A549 (cell line): ENCODE measurements around the gene EIF4G2. TPM values are rescaled to one million over a fixed set of nuclear protein-coding genes. Genes with fewer than 3 reads are reported as not detected.

Source experiments
- ATAC-seq, 2 experiments: fragments of 200-7000 bp in 1 of 2; fragments of >200 bp in 1 of 2; cut with Nextera tagmentation in 1 of 2; cut with Tn5 transposase in 1 of 2; 3 replicates each; pipeline versions ENCODE4 v1.8.0 to v1.9.1; 2018 to 2020; ENCODE audit warnings: mild to moderate bottlenecking in 1 of 2, moderate library complexity in 1 of 2
- CTCF ChIA-PET: fragments of 300-600 bp; sonication (Branson Sonifier 250); formaldehyde crosslinking; extraction: SDS; loops from one replicate; lab custom pipeline; 2021; ENCODE audit warnings: antibody characterized with exemption, inconsistent platforms; lab: Yijun Ruan, JAX
- POLR2A ChIA-PET: fragments of 350-600 bp; formaldehyde crosslinking; extraction: SDS; loops from one replicate; lab custom pipeline; 2021; ENCODE audit warnings: antibody characterized with exemption, inconsistent platforms; lab: Yijun Ruan, JAX
- DNase-seq, 2 experiments: peaks; one replicate each; pipeline versions ENCODE4 v3.0.0 to v3.0.0-alpha.2; 2011 to 2016; ENCODE audit warnings: low read depth in 1 of 2, low spot score in 1 of 2
- FAIRE-seq: peaks from 2 replicates; lab custom pipeline; 2011; peaks lifted over from hg19 to GRCh38; lab: Jason Lieb, UNC
- H3K27ac ChIP-seq, 2 experiments: fragments of >200 bp; sonication (Bioruptor Twin); formaldehyde crosslinking; 3 replicates each; pipeline ENCODE4 v1.5.1; 2016 to 2017
- H3K4me1 ChIP-seq: fragments of >200 bp; sonication (Bioruptor Twin); formaldehyde crosslinking; 3 replicates; pipeline ENCODE4 v1.6.1; 2016
- H3K4me2 ChIP-seq: fragments of >200 bp; sonication (Bioruptor Twin); formaldehyde crosslinking; 3 replicates; pipeline ENCODE4 v1.6.1; 2016
- H3K4me3 ChIP-seq: fragments of >200 bp; sonication (Bioruptor Twin); formaldehyde crosslinking; 3 replicates; pipeline ENCODE4 v1.5.1; 2016
- H3K9me3 ChIP-seq: fragments of >200 bp; sonication (Bioruptor Twin); formaldehyde crosslinking; 3 replicates; pipeline ENCODE4 v1.6.1; 2016
- CEBPB ChIP-seq, 2 experiments: fragments of >200 bp in 1 of 2; sonication (Bioruptor Twin) in 1 of 2; formaldehyde crosslinking in 1 of 2; IDR thresholded peaks; 2 replicates each; pipeline ENCODE4 v1.6.1; 2012 to 2016
- CTCF ChIP-seq: fragments of >200 bp; sonication (Bioruptor Twin); formaldehyde crosslinking; IDR thresholded peaks from 3 replicates; pipeline ENCODE4 v1.5.1; 2016
- ESRRA ChIP-seq: fragments of 150-350 bp; IDR thresholded peaks from 2 replicates; pipeline ENCODE4 v1.6.1; 2014; ENCODE audit warnings: mild to moderate bottlenecking, low read length, borderline replicate concordance
- FOSL2 ChIP-seq, 2 experiments: fragments of 450-650 bp in 1 of 2; fragments of >200 bp in 1 of 2; sonication (Bioruptor Twin) in 1 of 2; formaldehyde crosslinking; IDR thresholded peaks; 2 replicates each; pipeline versions ENCODE4 v1.5.0 to v1.6.1; 2016 to 2020; ENCODE audit warnings: mild to moderate bottlenecking in 1 of 2, moderate library complexity in 1 of 2
- HOXB13 ChIP-seq: fragments of 250-450 bp; sonication (Bioruptor Pico); IDR thresholded peaks from 2 replicates; pipeline ENCODE4 v1.5.0; 2020; ENCODE audit warnings: low read depth, mild to moderate bottlenecking, moderate library complexity
- KDM1A ChIP-seq: fragments of 200-600 bp; sonication (generic); IDR thresholded peaks from 2 replicates; pipeline ENCODE4 v1.6.1; 2016; ENCODE audit warnings: low read depth, mild to moderate bottlenecking
- MAX ChIP-seq: IDR thresholded peaks from 2 replicates; pipeline ENCODE4 v1.6.1; 2012
- MAZ ChIP-seq: fragments of 150-350 bp; IDR thresholded peaks from 2 replicates; pipeline ENCODE4 v1.6.1; 2014; ENCODE audit warnings: antibody characterized with exemption, low read depth, low read length, borderline replicate concordance
- NR3C1 ChIP-seq: fragments of >200 bp; sonication (Bioruptor Twin); formaldehyde crosslinking; IDR thresholded peaks from 3 replicates; pipeline ENCODE4 v1.6.1; 2017
- PBX3 ChIP-seq: IDR thresholded peaks from 2 replicates; pipeline ENCODE4 v1.6.1; 2012
- PHF8 ChIP-seq: fragments of 200-600 bp; sonication (generic); IDR thresholded peaks from 2 replicates; pipeline ENCODE4 v1.6.1; 2016; ENCODE audit warnings: low read depth, mild to moderate bottlenecking, antibody characterized with exemption, moderate library complexity, borderline replicate concordance
- RAD21 ChIP-seq, 2 experiments: fragments of >200 bp in 1 of 2; sonication (Bioruptor Twin) in 1 of 2; formaldehyde crosslinking in 1 of 2; IDR thresholded peaks in 1 of 2; conservative IDR thresholded peaks in 1 of 2; 2 replicates in 1 of 2; 3 replicates in 1 of 2; pipeline ENCODE4 v1.6.1; 2012 to 2018; ENCODE audit warnings: inconsistent platforms in 1 of 2
- RARB ChIP-seq: fragments of 250-450 bp; sonication (Bioruptor Pico); IDR thresholded peaks from 2 replicates; pipeline ENCODE4 v1.8.0; 2021; ENCODE audit warnings: mild to moderate bottlenecking, moderate library complexity
- RFX5 ChIP-seq: fragments of 450-650 bp; IDR thresholded peaks from 2 replicates; pipeline ENCODE4 v1.7.1; 2014; ENCODE audit warnings: antibody characterized with exemption, mild to moderate bottlenecking, moderate library complexity
- SMC3 ChIP-seq: fragments of >200 bp; sonication (Bioruptor Twin); formaldehyde crosslinking; IDR thresholded peaks from 3 replicates; pipeline ENCODE4 v1.6.1; 2018; ENCODE audit warnings: inconsistent platforms
- WGBS: methylation state at CpG from one replicate; pipeline ENCODE4 v1.1.6; 2017; ENCODE audit errors: missing lambda C conversion rate; 5-methylcytosine and 5-hydroxymethylcytosine counted together
- polyA plus RNA-seq, 4 experiments: library from polyadenylated mRNA; depleted of rRNA in 3 of 4; stranded (reverse); fragments of >200 nt; fragmentation: RNase III in 1 of 4; extraction: RNeasy Plus Mini Kit Qiagen cat#74134 plus additional on column Dnase treatment in 1 of 4; gene quantifications; 2 replicates in 3 of 4; 3 replicates in 1 of 4; pipeline ENCODE4 v1.2.3, GENCODE V29; 2011 to 2017

The EIF4G2 gene
- polyA plus RNA-seq, 2 of the 4 experiments (the other 2 are of a cell fraction) = 901 to 1,171 TPM

- 12% methylated on average over 18 of the region's 24 CpGs for WGBS
- Histone ChIP-seq H3K4me3 (no peak overlapping the region), H3K9me3 (no peaks in the 10 kb centered on the region), H3K4me1 (peaks cover 16% of the 10 kb centered on the region), H3K27ac (peak overlapping the region; percentile 16 to 68; a peak in 4 of 6 replicates), H3K4me2 (peak overlapping the region; percentile 73)
- FAIRE-seq = no peak
- POLR2A ChIA-PET = interaction anchor here (0.6 to 3.0 kb wide), 7 partner anchors 15 to 141 kb away, joined by 3 to 31 read pairs (median 6); partner anchors contain the start of genes EIF4G2 and ZBED5
- CTCF ChIA-PET = interaction anchor here (0.5 to 6.0 kb wide), 79 partner anchors 9 to 1014 kb away, joined by 3 to 78 read pairs (median 4); partner anchors contain the start of genes CTR9, EIF4G2 and ZBED5
- peak; percentile 83 to 94 for ATAC-seq
- peak; percentile 85 to 86 for DNase-seq
- TF ChIP-seq MAX (peak; percentile 72), CTCF (peak; percentile 90), MAZ (0 out of 2 replicates have a peak, but pooled peaks have one; percentile 32), HOXB13 (CRISPR knock-in tag) (no peak), PBX3 (no peak), SMC3 (peak; percentile 95), CEBPB (IDR thresholded peaks at IDR 0.05) (no peak), RAD21 (conservative IDR thresholded peaks at IDR 0.05 in 1 of 2, IDR thresholded peaks at IDR 0.05 in 1 of 2) (peak; percentile 97 to 98), ESRRA (0 out of 2 replicates have a peak, but pooled peaks have one; percentile 41)
- TF ChIP-seq, all 56 proteins: peak for 6
Observed at GRCh38 chr11:10792385-10793068, 16.2 kb downstream of the EIF4G2 start.

GRCh38 chr11:10786451-10786850 lies 22.3 kb downstream of the EIF4G2 start:
- Histone ChIP-seq H3K9me3 (no peaks in the 10 kb centered on the region), H3K27ac (no peak overlapping the region), H3K4me3 (no peak overlapping the region), H3K4me2 (no peak overlapping the region), H3K4me1 (no peaks in the 10 kb centered on the region)
- ChIA-PET POLR2A (no interaction called here), CTCF (interaction anchor here (0.6 to 1.7 kb wide), 3 partner anchors 235 to 1001 kb away, joined by 3 to 4 read pairs (median 4); no protein-coding TSS in a partner anchor)
- FAIRE-seq (no peak), ATAC-seq (no peak), DNase-seq (no peak)
- TF ChIP-seq RARB (CRISPR knock-in tag) = no peak
- TF ChIP-seq PHF8 = no peak
- TF ChIP-seq CTCF = no peak
- TF ChIP-seq RFX5 = no peak
- TF ChIP-seq FOSL2 (IDR thresholded peaks at IDR 0.05) = no peak
- TF ChIP-seq FOSL2 (CRISPR knock-in tag; IDR thresholded peaks at IDR 0.05) = no peak
- TF ChIP-seq KDM1A = no peak
- no peak for TF ChIP-seq NR3C1
- TF ChIP-seq SMC3 = no peak
- WGBS = 73% methylated on average over 5 of the region's 5 CpGs
